SK-N-SH (cell line): ENCODE data around the gene TAGLN2. TPM values are rescaled to one million over a fixed set of nuclear protein-coding genes. Genes with fewer than 3 reads are reported as not detected.

ENCODE experiments used
- CTCF ChIA-PET: fragments of 300-600, 350-600 bp; formaldehyde crosslinking; extraction: SDS; loops from one replicate; lab custom pipeline; 2021; lab: Yijun Ruan, JAX
- POLR2A ChIA-PET: fragments of 350-600 bp; sonication (Branson Sonifier 250); formaldehyde crosslinking; extraction: SDS; loops from one replicate; lab custom pipeline; 2020; ENCODE audit warnings: antibody characterized with exemption, inconsistent platforms; lab: Yijun Ruan, JAX
- DNase-seq: peaks from one replicate; pipeline ENCODE4 v3.0.0; 2012
- H2AFZ ChIP-seq: fragments of 200-600 bp; sonication (generic); 2 replicates; pipeline ENCODE4 v1.8.1; 2016; ENCODE audit warnings: antibody characterized with exemption, mild to moderate bottlenecking, low read depth
- H3F3A ChIP-seq: fragments of 200-600 bp; sonication (generic); replicated peaks from 2 replicates; pipeline ENCODE3; 2016; ENCODE audit warnings: antibody characterized with exemption, mild to moderate bottlenecking; ENCODE audit not compliant: insufficient read depth
- H3K27ac ChIP-seq, 2 experiments: fragments of 200-500 bp in 1 of 2; fragments of 200-600 bp in 1 of 2; sonication (Bioruptor generic) in 1 of 2; sonication (generic), shearing (Covaris generic) in 1 of 2; 2 replicates each; pipeline versions ENCODE4 v1.5.1 to v1.6.1; 2014 to 2016; ENCODE audit warnings: low read depth in 2 of 2, inconsistent platforms in 1 of 2, low read length in 1 of 2, mild to moderate bottlenecking in 1 of 2, mixed read lengths in 1 of 2
- H3K27me3 ChIP-seq: fragments of 200-600 bp; sonication (generic), shearing (Covaris generic); 2 replicates; pipeline ENCODE4 v1.6.1; 2016; ENCODE audit warnings: mixed run types; ENCODE audit not compliant: insufficient read depth
- H3K36me3 ChIP-seq, 2 experiments: fragments of 200-500 bp in 1 of 2; fragments of 200-600 bp in 1 of 2; sonication (Bioruptor generic) in 1 of 2; sonication (generic) in 1 of 2; replicated peaks in 1 of 2; 2 replicates each; pipeline versions ENCODE3 to v1.5.1; 2014 to 2016; ENCODE audit warnings: low read length in 1 of 2, mild to moderate bottlenecking in 1 of 2; ENCODE audit not compliant: insufficient read depth in 2 of 2, control insufficient read depth in 1 of 2
- H3K4me1 ChIP-seq, 2 experiments: fragments of 200-500 bp in 1 of 2; fragments of 200-600 bp in 1 of 2; sonication (Bioruptor generic) in 1 of 2; sonication (generic), shearing (Covaris generic) in 1 of 2; 2 replicates each; pipeline versions ENCODE4 v1.5.1 to v1.6.1; 2014 to 2016; ENCODE audit warnings: low read depth in 1 of 2, low read length in 1 of 2, mixed run types in 1 of 2; ENCODE audit not compliant: insufficient read depth in 2 of 2, control insufficient read depth in 1 of 2
- H3K4me2 ChIP-seq: fragments of 200-600 bp; sonication (generic), shearing (Covaris generic); 2 replicates; pipeline ENCODE4 v1.6.1; 2017; ENCODE audit warnings: mixed run types
- H3K4me3 ChIP-seq, 2 experiments: fragments of 200-500 bp in 1 of 2; fragments of 200-600 bp in 1 of 2; sonication (Bioruptor generic) in 1 of 2; sonication (generic), shearing (Covaris generic) in 1 of 2; 2 replicates each; pipeline versions ENCODE4 v1.5.1 to v1.8.1; 2014 to 2016; ENCODE audit warnings: low read depth in 2 of 2, inconsistent platforms in 1 of 2, low read length in 1 of 2, mild to moderate bottlenecking in 1 of 2, mixed read lengths in 1 of 2, moderate library complexity in 1 of 2
- H3K79me2 ChIP-seq: fragments of 200-600 bp; sonication (generic); 2 replicates; pipeline ENCODE4 v1.8.1; 2017; ENCODE audit warnings: mild to moderate bottlenecking; ENCODE audit not compliant: insufficient read depth
- H3K9ac ChIP-seq: fragments of 200-600 bp; sonication (generic); 2 replicates; pipeline ENCODE4 v1.6.1; 2017; ENCODE audit warnings: mixed run types
- H3K9me2 ChIP-seq: fragments of 200-600 bp; sonication (generic); 2 replicates; pipeline ENCODE4 v1.6.1; 2017; ENCODE audit warnings: mixed run types
- H3K9me3 ChIP-seq: fragments of 200-600 bp; sonication (generic); 2 replicates; pipeline ENCODE4 v1.6.1; 2017; ENCODE audit warnings: mixed run types, mild to moderate bottlenecking, moderate library complexity
- H4K20me1 ChIP-seq: fragments of 200-600 bp; sonication (generic); 2 replicates; pipeline ENCODE4 v1.6.1; 2017; ENCODE audit warnings: mild to moderate bottlenecking, mixed run types; ENCODE audit not compliant: insufficient read depth
- CHD2 ChIP-seq: fragments of 150-350 bp; IDR thresholded peaks from 2 replicates; pipeline ENCODE4 v1.6.1; 2018; ENCODE audit warnings: low read length; ENCODE audit not compliant: partially characterized antibody
- CTCF ChIP-seq: fragments of 200-600 bp; sonication (generic); IDR thresholded peaks from 2 replicates; pipeline ENCODE4 v1.6.1; 2017; ENCODE audit warnings: antibody characterized with exemption, mild to moderate bottlenecking, moderate library complexity
- ELF1 ChIP-seq: IDR thresholded peaks from 2 replicates; pipeline ENCODE4 v1.4.0; 2012
- EP300 ChIP-seq, 2 experiments: IDR thresholded peaks; 2 replicates each; pipeline versions ENCODE4 v1.4.0 to v1.6.1; 2012; ENCODE audit warnings: borderline replicate concordance in 1 of 2, low read depth in 1 of 2, low read length in 1 of 2
- GABPA ChIP-seq: IDR thresholded peaks from 2 replicates; pipeline ENCODE4 v1.4.0; 2012; ENCODE audit warnings: low read depth, mild to moderate bottlenecking
- IRF3 ChIP-seq: fragments of 150-350 bp; IDR thresholded peaks from 2 replicates; pipeline ENCODE4 v1.6.1; 2016; ENCODE audit warnings: mild to moderate bottlenecking, low read depth, low read length
- MAX ChIP-seq: IDR thresholded peaks from 2 replicates; pipeline ENCODE4 v1.4.0; 2012; ENCODE audit warnings: low read depth
- MEF2A ChIP-seq: IDR thresholded peaks from 2 replicates; pipeline ENCODE4 v1.4.0; 2012; ENCODE audit warnings: low read depth, borderline replicate concordance
- NRF1 ChIP-seq: IDR thresholded peaks from 2 replicates; pipeline ENCODE4 v1.6.1; 2012; ENCODE audit warnings: low read depth, mild to moderate bottlenecking, low read length
- PBX3 ChIP-seq: IDR thresholded peaks from 2 replicates; pipeline ENCODE4; 2012
- POLR2AphosphoS5 ChIP-seq: IDR thresholded peaks from 2 replicates; pipeline ENCODE4 v1.6.1; 2012; ENCODE audit warnings: low read depth, low read length
- RFX5 ChIP-seq: IDR thresholded peaks from 2 replicates; pipeline ENCODE4 v1.6.1; 2012; ENCODE audit warnings: mild to moderate bottlenecking, improper control_type of control experiment, low read length
- SIN3A ChIP-seq: IDR thresholded peaks from 2 replicates; pipeline ENCODE4 v1.6.1; 2012; ENCODE audit warnings: low read depth, mild to moderate bottlenecking, low read length, moderate library complexity, borderline replicate concordance
- SMC3 ChIP-seq: IDR thresholded peaks from 2 replicates; pipeline ENCODE4 v1.6.1; 2012; ENCODE audit warnings: low read depth, low read length, improper control_type of control experiment
- TAF1 ChIP-seq: IDR thresholded peaks from 2 replicates; pipeline ENCODE4 v1.6.1; 2012; ENCODE audit warnings: low read depth, mild to moderate bottlenecking, low read length, moderate library complexity, borderline replicate concordance
- TCF12 ChIP-seq: IDR thresholded peaks from 2 replicates; pipeline ENCODE4 v1.4.0; 2012
- TEAD4 ChIP-seq: IDR thresholded peaks from 2 replicates; pipeline ENCODE4 v1.4.0; 2012; ENCODE audit warnings: mild to moderate bottlenecking, borderline replicate concordance; ENCODE audit not compliant: insufficient read depth
- USF2 ChIP-seq: fragments of 150-350 bp; IDR thresholded peaks from 2 replicates; pipeline ENCODE4 v1.6.1; 2017; ENCODE audit warnings: antibody characterized with exemption, low read length, low read depth, borderline replicate concordance
- YY1 ChIP-seq: IDR thresholded peaks from 2 replicates; pipeline ENCODE4 v1.4.0; 2012; ENCODE audit warnings: low read depth, mild to moderate bottlenecking
- ZBTB33 ChIP-seq: IDR thresholded peaks from 2 replicates; pipeline ENCODE4 v1.4.0; 2012; ENCODE audit warnings: low read depth, borderline replicate concordance
- WGBS: methylation state at CpG from one replicate; pipeline ENCODE4 v1.1.6; 2017; ENCODE audit warnings: low lambda C conversion rate; 5-methylcytosine and 5-hydroxymethylcytosine counted together
- polyA plus RNA-seq, 3 experiments: library from polyadenylated mRNA; depleted of rRNA; stranded (reverse); fragments of >200 nt; gene quantifications; 2 replicates each; pipeline ENCODE4 v1.2.3, GENCODE V29; 2012

The TAGLN2 gene
- polyA plus RNA-seq, 1 of the 3 experiments (the other 2 are of a cell fraction) = 646 TPM

- H3K9me3 ChIP-seq = no peaks in the 10 kb centered on the region
- no peaks in the 10 kb centered on the region for H3K79me2 ChIP-seq
- no peaks in the 10 kb centered on the region for H4K20me1 ChIP-seq
- H3K27ac ChIP-seq = peak overlapping the region in 1 of 2 experiments; percentile 36; a peak in 1 of 4 replicates
- no peak for DNase-seq
- WGBS = 78% methylated on average over 6 of the region's 6 CpGs
- H3K36me3 ChIP-seq = no peaks in the 10 kb centered on the region
- H3F3A ChIP-seq = no peaks in the 10 kb centered on the region
- H3K9ac ChIP-seq = no peak overlapping the region
- ChIA-PET POLR2A (no interaction called here), CTCF (interaction anchor here (0.6 to 14.6 kb wide), 5 partner anchors 49 to 119 kb away, joined by 3 to 533 read pairs (median 6); partner anchors contain the start of genes DUSP23, FCRL6 and IGSF9)
- peak overlapping the region; percentile 31; the same call in 1 of the 2 replicates for H3K4me2 ChIP-seq
- TF ChIP-seq IRF3 (no peak), PBX3 (no peak), NRF1 (no peak), POLR2AphosphoS5 (no peak), ELF1 (no peak), USF2 (no peak)
- no peaks in the 10 kb centered on the region for H3K27me3 ChIP-seq
- H3K4me1 ChIP-seq = peaks cover 0 to 11% of the 10 kb centered on the region in 2 experiments; a peak in 1 of 4 replicates
- no peak overlapping the region for H2AFZ ChIP-seq
- no peak overlapping the region for H3K4me3 ChIP-seq
- no peaks in the 10 kb centered on the region for H3K9me2 ChIP-seq
These were observed 29.3 kb downstream of the TAGLN2 start for GRCh38 chr1:159895836-159896545.

- Histone ChIP-seq H3K27me3 (no peaks in the 10 kb centered on the region), H3K36me3 (no peaks in the 10 kb centered on the region), H3K9ac (no peak overlapping the region), H3F3A (peaks cover 1% of the 10 kb centered on the region), H3K4me2 (no peak overlapping the region)
- no peak for TF ChIP-seq EP300 (IDR thresholded peaks at IDR 0.05; ENCODE audit: borderline replicate concordance in 1 of 2, low read depth in 1 of 2, low read length in 1 of 2)
- TF ChIP-seq GABPA = no peak
- TF ChIP-seq MAX = no peak
- no peak for TF ChIP-seq CTCF
- TF ChIP-seq CHD2 = no peak
- TF ChIP-seq MEF2A = no peak
- TF ChIP-seq YY1 = no peak
- TF ChIP-seq ZBTB33 = no peak
- TF ChIP-seq TCF12 = no peak
- no peak for TF ChIP-seq SMC3
- no peak for TF ChIP-seq TEAD4
- TF ChIP-seq SIN3A = no peak
- no peak for TF ChIP-seq TAF1
- TF ChIP-seq RFX5 = no peak
- TF ChIP-seq, all 33 proteins: peak for 0
- H2AFZ ChIP-seq = no peak overlapping the region
- H3K27ac ChIP-seq = no peak overlapping the region
- peaks cover 1 to 16% of the 10 kb centered on the region in 2 experiments for H3K4me1 ChIP-seq
- H3K4me3 ChIP-seq = no peak overlapping the region
- no peaks in the 10 kb centered on the region for H3K9me2 ChIP-seq
- WGBS = 45% methylated on average over 3 of the region's 3 CpGs
- no peaks in the 10 kb centered on the region for H3K9me3 ChIP-seq
- DNase-seq = no peak
- POLR2A ChIA-PET = no interaction called here
- H4K20me1 ChIP-seq = no peaks in the 10 kb centered on the region
- H3K79me2 ChIP-seq = no peaks in the 10 kb centered on the region
- CTCF ChIA-PET = interaction anchor here (0.6 to 14.6 kb wide), 8 partner anchors 8 to 125 kb away, joined by 3 to 533 read pairs (median 4); partner anchors contain the start of genes DUSP23, FCRL6 and IGSF9
These were observed 30.0 kb downstream of the TAGLN2 start for GRCh38 chr1:159895286-159895685.
